Endothelial cell of umbilical vein (primary cell): ENCODE data around the gene PCLO. TPM values are rescaled to one million over a fixed set of nuclear protein-coding genes. Genes with fewer than 3 reads are reported as not detected.
"Not testable (repeated sequence)": the region's sequence is repeated elsewhere in the genome, so short reads cannot be mapped to it uniquely, and the experiment has no call there.

Source experiments
- BruUV-seq: library from RNA; stranded (reverse); fragments of 400-500 nt; replicated peaks from 2 replicates; lab custom pipeline; 2021; lab: Mats Ljungman, UMichigan
- CTCF ChIA-PET: fragments of 300-600, 350-600 bp; sonication (Branson Sonifier 250); formaldehyde crosslinking; loops from one replicate; lab custom pipeline; 2021; ENCODE audit warnings: antibody characterized with exemption, inconsistent platforms; lab: Charles Lee
- POLR2A ChIA-PET: fragments of 300-600, 350-600 bp; sonication (Branson Sonifier 250); formaldehyde crosslinking; loops from one replicate; lab custom pipeline; 2021; ENCODE audit warnings: antibody characterized with exemption, inconsistent platforms; lab: Charles Lee
- DNase-seq: peaks from one replicate; pipeline ENCODE4 v3.0.0-alpha.2; 2011; ENCODE audit warnings: low read depth, low spot score
- FAIRE-seq: peaks from 2 replicates; lab custom pipeline; 2011; peaks lifted over from hg19 to GRCh38; lab: Jason Lieb, UNC
- H2AFZ ChIP-seq: 2 replicates; pipeline ENCODE4 v1.6.0; 2012; ENCODE audit warnings: low read depth, low read length, control low read depth, inconsistent platforms
- H3K27ac ChIP-seq: 2 replicates; pipeline ENCODE4 v1.5.1; 2011; ENCODE audit warnings: low read depth, mild to moderate bottlenecking, control low read depth, low read length, moderate library complexity; ENCODE audit not compliant: insufficient read depth
- H3K27me3 ChIP-seq, 2 experiments: 2 replicates each; pipeline versions ENCODE4 v1.6.0 to v1.6.1; 2011; ENCODE audit warnings: low read length in 2 of 2, mixed read lengths in 1 of 2; ENCODE audit not compliant: control insufficient read depth in 2 of 2, insufficient read depth in 2 of 2
- H3K36me3 ChIP-seq, 2 experiments: 2 replicates in 1 of 2; 3 replicates in 1 of 2; pipeline ENCODE4 v1.5.1; 2011; ENCODE audit warnings: low read length in 2 of 2, mild to moderate bottlenecking in 1 of 2, moderate library complexity in 1 of 2; ENCODE audit not compliant: control insufficient read depth in 2 of 2, insufficient read depth in 2 of 2; ENCODE audit errors: extremely low read depth in 1 of 2
- H3K4me1 ChIP-seq: 3 replicates; pipeline ENCODE4 v1.5.1; 2011; ENCODE audit warnings: mild to moderate bottlenecking, low read length; ENCODE audit not compliant: control insufficient read depth, insufficient read depth; ENCODE audit errors: extremely low read depth
- H3K4me2 ChIP-seq: 2 replicates; pipeline ENCODE4 v1.6.1; 2011; ENCODE audit warnings: low read length, control low read depth, mixed read lengths; ENCODE audit not compliant: insufficient read depth
- H3K4me3 ChIP-seq, 3 experiments: fragments of 200-600 bp in 1 of 3; sonication (generic), shearing (Covaris generic) in 1 of 3; replicated peaks in 1 of 3; 2 replicates each; pipeline ENCODE4 v1.5.1; 2011 to 2016; ENCODE audit warnings: control low read depth in 3 of 3, low read length in 3 of 3, mild to moderate bottlenecking in 2 of 3, inconsistent platforms in 1 of 3, low read depth in 1 of 3, moderate library complexity in 1 of 3; ENCODE audit not compliant: insufficient read depth in 1 of 3
- H3K79me2 ChIP-seq: 2 replicates; pipeline ENCODE4 v1.6.0; 2012; ENCODE audit warnings: low read length, inconsistent platforms; ENCODE audit not compliant: control insufficient read depth, insufficient read depth
- H3K9ac ChIP-seq: replicated peaks from 2 replicates; pipeline ENCODE3; 2011; ENCODE audit warnings: low read length, control low read depth; ENCODE audit not compliant: insufficient read depth; ENCODE audit errors: extremely low read depth
- H3K9me1 ChIP-seq: replicated peaks from 3 replicates; pipeline ENCODE4 v1.6.0; 2011; ENCODE audit warnings: mild to moderate bottlenecking, low read length; ENCODE audit not compliant: control insufficient read depth, insufficient read depth; ENCODE audit errors: extremely low read depth
- H3K9me3 ChIP-seq: replicated peaks from 2 replicates; pipeline ENCODE4 v1.5.1; 2012; ENCODE audit warnings: low read length, inconsistent platforms; ENCODE audit not compliant: control insufficient read depth, insufficient read depth
- H4K20me1 ChIP-seq: replicated peaks from 2 replicates; pipeline ENCODE3; 2011; ENCODE audit warnings: mild to moderate bottlenecking, low read length; ENCODE audit not compliant: control insufficient read depth, insufficient read depth; ENCODE audit errors: extremely low read depth
- EZH2 ChIP-seq: IDR thresholded peaks from 2 replicates; pipeline ENCODE4 v1.6.1; 2012; ENCODE audit warnings: borderline replicate concordance, low read depth, mild to moderate bottlenecking, moderate library complexity, low read length, inconsistent platforms; ENCODE audit not compliant: severe bottlenecking
- FOS ChIP-seq: IDR thresholded peaks from 2 replicates; pipeline ENCODE4 v1.6.1; 2011; ENCODE audit warnings: mild to moderate bottlenecking, low read length, moderate library complexity, borderline replicate concordance; ENCODE audit not compliant: insufficient read depth
- GATA2 ChIP-seq: IDR thresholded peaks from 2 replicates; pipeline ENCODE4 v1.7.0; 2011; ENCODE audit warnings: low read depth, mild to moderate bottlenecking, moderate library complexity, mixed read lengths, low read length; ENCODE audit not compliant: insufficient read length, insufficient read depth
- JUN ChIP-seq: IDR thresholded peaks from 2 replicates; pipeline ENCODE4 v1.6.1; 2011; ENCODE audit warnings: borderline replicate concordance, low read depth; ENCODE audit not compliant: insufficient read length, insufficient read depth
- MYC ChIP-seq: IDR thresholded peaks from one replicate; pipeline ENCODE4 v1.6.1; 2011; ENCODE audit warnings: mild to moderate bottlenecking, low read depth, low read length
- POLR2A ChIP-seq: IDR thresholded peaks from 2 replicates; pipeline ENCODE4 v1.6.1; 2012; ENCODE audit warnings: low read depth, mild to moderate bottlenecking, control low read depth, low read length
- POLR2AphosphoS5 ChIP-seq: IDR thresholded peaks from 2 replicates; pipeline ENCODE4 v1.6.1; 2012; ENCODE audit warnings: low read depth, mild to moderate bottlenecking, control low read depth, low read length, moderate library complexity; ENCODE audit not compliant: insufficient read depth
- dilution Hi-C: fragments of 300-500 bp; cut with MboI; formaldehyde crosslinking; loops from one replicate; pipeline ENCODE4 v1.15.0; 2019; ENCODE audit warnings: low sequenced_read_pairs; ENCODE audit not compliant: extremely low pct_ligation_motif_present
- intact Hi-C: fragments of 100-400 bp; cut with micrococcal nuclease; formaldehyde crosslinking; loops from one replicate; pipeline ENCODE4 v1.10.0; 2022
- polyA plus RNA-seq, 4 experiments: library from polyadenylated mRNA; depleted of rRNA in 3 of 4; stranded (reverse) in 3 of 4; unstranded in 1 of 4; fragments of >200 nt; gene quantifications; 2 replicates each; pipeline versions ENCODE4 v1.2.1 to v1.2.3, GENCODE V29; 2011 to 2012; ENCODE audit warnings: missing spikeins in 1 of 4
- total RNA-seq: library from RNA; stranded (reverse); gene quantifications from 2 replicates; pipeline ENCODE4 v1.2.3, GENCODE V29; 2021
- TF ChIP-seq, protein P1 (sequence below), 2 donors: IDR thresholded peaks; 1 replicate in 1 of 2; 2 replicates in 1 of 2; pipeline ENCODE4 v1.5.1; 2011; ENCODE audit warnings: low read length in 2 of 2, mild to moderate bottlenecking in 2 of 2, moderate library complexity in 2 of 2, control low read depth in 1 of 2, inconsistent platforms in 1 of 2, low read depth in 1 of 2; ENCODE audit not compliant: insufficient read depth in 1 of 2; ENCODE audit errors: extremely low read depth in 1 of 2
- TF ChIP-seq, protein P2 (sequence below): IDR thresholded peaks from 2 replicates; pipeline ENCODE4 v1.6.1; 2011; ENCODE audit not compliant: insufficient read depth, insufficient read length

The PCLO gene
- total and polyA plus RNA-seq, 2 donors (not counting 3 experiments of a cell fraction or from before 2014, with no cell fraction given) = 0.04 to 0.75 TPM

- Histone ChIP-seq H2AFZ (no peak overlapping the region), H3K36me3 (no peaks in the 10 kb centered on the region), H3K9me3 (no peaks in the 10 kb centered on the region), H3K79me2 (no peaks in the 10 kb centered on the region), H3K27ac (no peak overlapping the region), H3K9me1 (no peaks in the 10 kb centered on the region), H3K9ac (no peak overlapping the region), H3K4me1 (no peaks in the 10 kb centered on the region), H3K4me3 (no peak overlapping the region), H4K20me1 (no peaks in the 10 kb centered on the region), H3K27me3 (no peaks in the 10 kb centered on the region), H3K4me2 (no peak overlapping the region)
- FAIRE-seq (no peak), DNase-seq (no peak)
- ChIA-PET CTCF (interaction anchor here (1.3 kb wide), 2 partner anchors 9 to 10 kb away, joined by 3 to 4 read pairs; no protein-coding TSS in a partner anchor), POLR2A (no interaction called here)
- intact Hi-C loops = no loop called here
- TF ChIP-seq POLR2AphosphoS5 = no peak
- TF ChIP-seq GATA2 = no peak
- no peak for TF ChIP-seq EZH2
- no peak for TF ChIP-seq POLR2A
- TF ChIP-seq MYC = no peak
- TF ChIP-seq, protein P1, sequence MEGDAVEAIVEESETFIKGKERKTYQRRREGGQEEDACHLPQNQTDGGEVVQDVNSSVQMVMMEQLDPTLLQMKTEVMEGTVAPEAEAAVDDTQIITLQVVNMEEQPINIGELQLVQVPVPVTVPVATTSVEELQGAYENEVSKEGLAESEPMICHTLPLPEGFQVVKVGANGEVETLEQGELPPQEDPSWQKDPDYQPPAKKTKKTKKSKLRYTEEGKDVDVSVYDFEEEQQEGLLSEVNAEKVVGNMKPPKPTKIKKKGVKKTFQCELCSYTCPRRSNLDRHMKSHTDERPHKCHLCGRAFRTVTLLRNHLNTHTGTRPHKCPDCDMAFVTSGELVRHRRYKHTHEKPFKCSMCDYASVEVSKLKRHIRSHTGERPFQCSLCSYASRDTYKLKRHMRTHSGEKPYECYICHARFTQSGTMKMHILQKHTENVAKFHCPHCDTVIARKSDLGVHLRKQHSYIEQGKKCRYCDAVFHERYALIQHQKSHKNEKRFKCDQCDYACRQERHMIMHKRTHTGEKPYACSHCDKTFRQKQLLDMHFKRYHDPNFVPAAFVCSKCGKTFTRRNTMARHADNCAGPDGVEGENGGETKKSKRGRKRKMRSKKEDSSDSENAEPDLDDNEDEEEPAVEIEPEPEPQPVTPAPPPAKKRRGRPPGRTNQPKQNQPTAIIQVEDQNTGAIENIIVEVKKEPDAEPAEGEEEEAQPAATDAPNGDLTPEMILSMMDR (IDR thresholded peaks at IDR 0.05; ENCODE audit: extremely low read depth in 1 of 2, insufficient read depth in 1 of 2, low read depth in 1 of 2, low read length in 2 of 2) = no peak
- TF ChIP-seq, protein P2, sequence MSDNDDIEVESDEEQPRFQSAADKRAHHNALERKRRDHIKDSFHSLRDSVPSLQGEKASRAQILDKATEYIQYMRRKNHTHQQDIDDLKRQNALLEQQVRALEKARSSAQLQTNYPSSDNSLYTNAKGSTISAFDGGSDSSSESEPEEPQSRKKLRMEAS = no peak
- no peak for TF ChIP-seq FOS
- no peak for TF ChIP-seq JUN
- BruUV-seq = no TSS peak
- dilution Hi-C loops = no loop called here
Measured at GRCh38 chr7:82897500-82897899, 265.2 kb downstream of the PCLO start.

GRCh38 chr7:82894341-82894740, 268.3 kb downstream of the PCLO start:
- DNase-seq, dilution Hi-C loops, POLR2A ChIA-PET: not testable (repeated sequence)

More at GRCh38 chr7:82894341-82894740, 268.3 kb downstream of the PCLO start:
- CTCF ChIA-PET = interaction anchor here (2.1 kb wide), 1 partner anchor 84 kb away, joined by 6 read pairs; no protein-coding TSS in a partner anchor
- H3K79me2 ChIP-seq, H4K20me1 ChIP-seq, BruUV-seq, H3K27ac ChIP-seq, FAIRE-seq, intact Hi-C loops, H3K4me3 ChIP-seq, H3K27me3 ChIP-seq, H3K4me2 ChIP-seq, H3K36me3 ChIP-seq, H3K9me3 ChIP-seq, H3K4me1 ChIP-seq, H3K9ac ChIP-seq, H2AFZ ChIP-seq, H3K9me1 ChIP-seq: not testable (repeated sequence)
